Measurements from ENCODE around the gene XPO4.
"Not testable (repeated sequence)": the region's sequence is repeated elsewhere in the genome, so short reads cannot be mapped to it uniquely, and the experiment has no call there.

Gene XPO4

GRCh38 chr13:20890540-20890939, 12.0 kb downstream of the XPO4 start:
- DNase-seq, result not testable (repeated sequence)

GRCh38 chr13:20882206-20882605, 20.3 kb downstream of the XPO4 start:
- DNase-seq, result no peak

- DNase-seq, result no peak
Measured at GRCh38 chr13:20877902-20878301, 24.6 kb downstream of the XPO4 start.

GRCh38 chr13:20876802-20877201, 25.7 kb downstream of the XPO4 start:
- not testable (repeated sequence) for DNase-seq

GRCh38 chr13:20874439-20874838, 28.1 kb downstream of the XPO4 start:
- DNase-seq, result not testable (repeated sequence)

- DNase-seq, result no peak
Measured at GRCh38 chr13:20873348-20873747, 29.2 kb downstream of the XPO4 start.

GRCh38 chr13:20870829-20871228, 31.7 kb downstream of the XPO4 start:
- DNase-seq, result no peak

- DNase-seq, result no peak
Measured at GRCh38 chr13:20869540-20869939, 33.0 kb downstream of the XPO4 start.

- DNase-seq, result no peak
Measured at GRCh38 chr13:20867408-20867807, 35.1 kb downstream of the XPO4 start.

GRCh38 chr13:20861666-20862065, 40.9 kb downstream of the XPO4 start:
- not testable (repeated sequence) for DNase-seq

- DNase-seq, result no peak
Measured at GRCh38 chr13:20860844-20861243, 41.7 kb downstream of the XPO4 start.

- no peak for DNase-seq
Measured at GRCh38 chr13:20856650-20857049, 45.9 kb downstream of the XPO4 start.

GRCh38 chr13:20851844-20852402, 50.6 kb downstream of the XPO4 start:
- DNase-seq, result no peak

GRCh38 chr13:20848944-20849343, 53.6 kb downstream of the XPO4 start:
- no peak for DNase-seq

GRCh38 chr13:20848203-20848602, 54.3 kb downstream of the XPO4 start:
- DNase-seq, result no peak

GRCh38 chr13:20847296-20847695, 55.2 kb downstream of the XPO4 start:
- no peak for DNase-seq

- no peak for DNase-seq
Measured at GRCh38 chr13:20843166-20843565, 59.4 kb downstream of the XPO4 start.

GRCh38 chr13:20840568-20840967, 62.0 kb downstream of the XPO4 start:
- no peak for DNase-seq

- DNase-seq, result no peak
Measured at GRCh38 chr13:20833900-20834679, 68.5 kb downstream of the XPO4 start.

GRCh38 chr13:20832861-20833260, 69.7 kb downstream of the XPO4 start:
- no peak for DNase-seq

GRCh38 chr13:20831933-20832332, 70.6 kb downstream of the XPO4 start:
- no peak for DNase-seq

GRCh38 chr13:20831254-20831653, 71.3 kb downstream of the XPO4 start:
- DNase-seq, result no peak

- DNase-seq, result peak in 1 of 2 donors; percentile 67
Measured at GRCh38 chr13:20828539-20829364, 73.8 kb downstream of the XPO4 start.

Measured in bone marrow (tissue), 2 donors.